DMS79 treated with DMSO at 0.1 percent for 48 hours (cell line): ENCODE measurements around the gene CCDC196.

Source experiments
- DNase-seq: peaks from one replicate; lab custom pipeline; 2025; lab: John Stamatoyannopoulos, UW

The CCDC196 gene, protein sequence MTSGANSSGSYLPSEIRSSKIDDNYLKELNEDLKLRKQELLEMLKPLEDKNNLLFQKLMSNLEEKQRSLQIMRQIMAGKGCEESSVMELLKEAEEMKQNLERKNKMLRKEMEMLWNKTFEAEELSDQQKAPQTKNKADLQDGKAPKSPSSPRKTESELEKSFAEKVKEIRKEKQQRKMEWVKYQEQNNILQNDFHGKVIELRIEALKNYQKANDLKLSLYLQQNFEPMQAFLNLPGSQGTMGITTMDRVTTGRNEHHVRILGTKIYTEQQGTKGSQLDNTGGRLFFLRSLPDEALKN

DNA sequence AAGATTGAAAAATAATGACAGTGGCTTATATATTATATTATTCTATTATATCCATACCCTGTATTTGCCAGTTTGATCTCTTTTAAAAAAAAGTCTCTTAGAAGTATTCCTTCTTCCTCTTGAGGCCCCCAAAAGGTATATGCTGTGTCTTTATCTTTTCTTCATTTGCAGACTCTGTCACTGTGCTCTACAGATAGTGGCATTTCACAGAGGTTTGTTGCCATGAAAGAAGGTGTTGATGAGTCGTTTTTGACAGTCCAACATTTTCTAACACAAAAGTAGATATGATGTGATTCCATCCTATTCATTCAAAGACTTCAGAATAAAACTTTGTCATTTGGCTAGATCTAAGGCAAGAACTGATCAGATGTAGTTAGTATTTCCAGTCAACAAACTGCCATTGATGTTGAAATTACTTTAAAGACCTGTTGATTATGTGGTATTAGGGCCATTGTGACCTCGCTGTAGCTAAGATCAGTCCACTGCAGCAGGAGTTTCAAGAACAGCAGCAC is at the start of gene CCDC196:
CCDC196 (plus strand) TSS at position 462 of the 512 bp plus-strand sequence. CDS start 132 bp downstream, outside the sequence.
- DNase-seq: no peak

DNA sequence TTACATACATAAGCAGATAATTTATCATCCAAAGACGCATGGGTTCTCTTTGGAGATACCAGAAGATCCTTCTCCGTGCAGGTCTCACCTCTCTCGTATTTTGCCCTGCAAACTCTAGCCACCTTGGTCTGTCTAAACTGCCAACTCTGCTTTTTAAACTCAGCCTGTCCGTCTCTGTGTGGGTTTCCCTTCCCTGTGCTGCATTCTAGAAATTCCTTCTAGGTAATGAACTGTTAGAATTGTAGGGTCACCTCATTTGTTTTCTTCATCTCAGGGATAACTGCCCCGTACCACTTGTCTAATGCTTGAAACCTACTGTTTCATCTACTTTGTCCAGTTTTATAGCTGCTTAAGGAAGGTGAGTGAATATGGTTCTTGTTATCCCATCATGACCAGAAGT is 45.4 kb upstream of the CCDC196 start:
- no peak for DNase-seq

DNA sequence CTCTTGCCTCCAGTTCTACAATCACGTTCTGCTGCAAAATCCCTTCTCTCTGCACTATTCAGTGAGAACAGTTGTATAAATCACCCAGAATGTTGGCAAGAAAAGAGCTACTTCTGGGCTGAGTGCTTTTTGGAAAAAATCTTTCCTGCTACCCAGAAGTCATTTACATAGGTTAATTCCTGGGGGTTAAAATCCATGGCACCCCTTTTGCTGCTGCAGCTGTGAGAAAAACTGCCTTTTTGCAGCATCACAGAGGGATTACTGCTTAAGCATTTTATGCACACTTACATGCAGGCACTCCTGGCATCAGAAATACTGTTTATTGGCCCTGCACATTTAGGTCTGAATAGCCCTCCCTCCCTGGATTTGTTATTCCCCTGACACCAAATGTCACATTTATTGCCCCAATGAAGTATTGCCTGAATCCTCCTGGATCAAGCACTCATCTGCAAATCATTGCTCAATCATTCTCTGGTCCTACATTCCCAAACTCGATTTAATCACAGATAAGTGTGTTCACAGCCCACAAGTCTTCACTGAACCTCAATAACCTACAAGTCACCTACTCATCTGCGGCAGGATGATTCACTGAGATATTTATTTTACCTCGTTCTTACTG is 43.1 kb upstream of the CCDC196 start:
- DNase-seq: no peak

DNA sequence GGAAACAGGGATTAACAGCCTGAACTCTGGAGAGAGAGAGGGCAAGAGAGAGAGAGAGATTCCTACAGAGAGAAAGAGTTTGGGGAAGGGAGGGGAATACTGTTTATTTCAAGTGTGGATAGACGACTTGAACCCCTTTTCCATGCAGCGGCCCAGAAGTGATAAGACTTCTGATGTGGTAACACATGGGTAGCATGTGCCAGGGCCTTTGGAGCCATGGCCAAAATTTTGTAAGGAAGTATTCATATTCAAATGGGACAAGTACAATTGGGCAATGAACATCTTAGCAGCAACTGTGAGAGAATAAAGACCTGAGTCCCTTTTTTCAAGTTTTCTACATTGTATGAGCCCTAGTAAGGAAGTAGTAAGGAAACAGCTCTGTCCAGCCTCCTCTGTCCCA is 42.4 kb upstream of the CCDC196 start:
- DNase-seq: no peak

DNA sequence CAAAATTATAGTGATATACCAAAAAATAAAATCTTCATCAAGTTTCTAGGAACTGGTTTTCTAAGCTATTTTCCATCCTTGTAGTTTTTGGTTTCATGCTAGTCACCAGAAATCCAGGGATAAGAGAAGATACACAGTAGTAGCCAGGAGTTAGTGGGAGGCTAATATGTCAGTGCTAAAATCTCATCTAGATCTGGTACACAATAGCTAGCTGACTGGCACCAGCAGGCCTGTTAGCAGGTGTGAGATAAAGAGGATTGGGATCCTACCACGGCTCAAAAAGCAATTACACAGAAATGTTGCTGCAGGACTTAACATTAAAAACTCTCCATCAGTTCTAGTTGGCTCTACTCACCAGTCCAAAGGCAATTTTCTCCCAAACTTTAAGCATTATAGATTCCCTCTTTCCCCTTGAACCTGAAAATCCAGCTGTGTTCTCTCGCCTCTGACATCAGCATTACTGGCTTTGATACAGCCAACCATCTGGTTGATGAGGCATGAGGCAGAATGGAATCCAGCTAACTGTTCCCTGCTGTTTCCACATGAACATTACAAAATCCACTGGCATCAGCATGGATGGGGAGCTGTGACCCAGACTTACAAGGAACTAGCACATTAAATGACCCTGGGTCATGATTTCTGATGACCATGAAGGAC is 41.8 kb upstream of the CCDC196 start:
- no peak for DNase-seq

DNA sequence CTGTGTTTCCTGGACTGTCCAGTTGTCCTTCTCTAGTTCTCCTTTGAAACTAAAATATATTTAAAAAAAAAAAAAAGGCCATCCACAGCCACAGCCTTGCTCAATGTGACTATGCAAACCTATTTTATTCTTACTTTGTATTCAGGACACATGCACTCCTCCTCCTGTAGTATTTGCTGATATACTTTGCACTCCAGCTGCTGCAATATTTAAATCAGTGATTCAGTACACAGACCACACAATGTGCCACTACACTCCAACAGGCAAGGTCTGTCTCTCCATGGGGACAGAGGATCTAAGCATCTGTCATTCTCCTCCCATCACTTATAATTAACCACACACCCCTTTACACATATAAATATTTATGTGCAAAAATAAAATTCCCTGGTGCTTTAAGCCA is 40.2 kb upstream of the CCDC196 start:
- no peak for DNase-seq

DNA sequence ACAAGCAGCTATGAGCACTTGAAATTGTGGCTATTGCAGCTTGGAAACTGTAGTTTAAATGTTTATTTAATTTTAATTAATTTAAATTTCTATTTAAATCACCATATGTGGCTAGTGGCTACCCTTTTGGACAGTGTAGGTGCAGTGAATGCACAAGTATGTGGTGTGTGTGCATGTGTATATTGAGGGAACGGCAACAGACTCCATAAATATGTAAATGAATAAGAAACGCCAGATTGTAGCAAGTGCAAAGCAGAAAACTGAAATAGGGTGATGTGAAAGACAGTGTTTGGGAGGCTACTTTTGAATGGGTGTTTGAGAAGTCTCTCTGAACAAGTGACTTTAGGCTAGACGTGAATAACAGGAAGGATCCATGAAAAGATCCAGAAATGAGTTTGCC is 32.7 kb upstream of the CCDC196 start:
- DNase-seq: no peak

DNA sequence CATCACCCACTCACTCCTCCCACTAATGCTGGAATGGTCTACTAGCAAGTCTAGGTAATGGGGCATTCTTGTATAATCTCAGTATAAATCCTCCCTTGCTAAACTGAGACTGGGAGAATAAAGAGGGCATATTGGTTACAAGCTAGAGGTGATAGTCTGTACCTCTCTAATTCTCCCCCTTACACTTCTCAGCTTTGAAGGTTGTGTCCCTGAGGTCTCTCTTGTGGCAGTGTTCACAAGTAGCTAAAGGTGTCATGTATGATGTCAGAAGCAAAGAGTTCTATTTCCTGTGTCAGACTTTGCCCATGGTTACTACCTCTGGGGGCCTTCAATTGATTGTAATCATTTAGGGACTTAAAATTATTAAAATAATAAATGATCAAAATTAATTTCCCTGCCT is 26.6 kb upstream of the CCDC196 start:
- no peak for DNase-seq

DNA sequence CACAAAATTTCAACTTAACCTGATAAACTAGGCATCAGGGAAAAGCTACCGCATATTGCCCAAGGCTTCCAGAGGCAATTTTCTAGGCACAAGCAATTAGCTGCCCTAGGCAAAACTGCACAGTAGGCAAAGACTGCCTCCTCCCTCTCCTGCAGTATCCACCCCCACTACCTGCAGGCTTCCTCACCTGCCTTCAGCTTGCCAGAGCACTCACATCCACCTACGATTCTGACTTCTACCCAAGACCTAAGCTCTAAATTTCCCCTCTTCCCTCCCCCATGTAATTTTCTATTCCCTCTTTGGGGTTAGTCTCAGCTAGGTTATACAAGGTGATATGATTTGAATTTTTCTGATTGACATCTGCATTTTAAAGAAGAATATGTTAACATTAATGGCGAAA is 21.9 kb upstream of the CCDC196 start:
- no peak for DNase-seq

DNA sequence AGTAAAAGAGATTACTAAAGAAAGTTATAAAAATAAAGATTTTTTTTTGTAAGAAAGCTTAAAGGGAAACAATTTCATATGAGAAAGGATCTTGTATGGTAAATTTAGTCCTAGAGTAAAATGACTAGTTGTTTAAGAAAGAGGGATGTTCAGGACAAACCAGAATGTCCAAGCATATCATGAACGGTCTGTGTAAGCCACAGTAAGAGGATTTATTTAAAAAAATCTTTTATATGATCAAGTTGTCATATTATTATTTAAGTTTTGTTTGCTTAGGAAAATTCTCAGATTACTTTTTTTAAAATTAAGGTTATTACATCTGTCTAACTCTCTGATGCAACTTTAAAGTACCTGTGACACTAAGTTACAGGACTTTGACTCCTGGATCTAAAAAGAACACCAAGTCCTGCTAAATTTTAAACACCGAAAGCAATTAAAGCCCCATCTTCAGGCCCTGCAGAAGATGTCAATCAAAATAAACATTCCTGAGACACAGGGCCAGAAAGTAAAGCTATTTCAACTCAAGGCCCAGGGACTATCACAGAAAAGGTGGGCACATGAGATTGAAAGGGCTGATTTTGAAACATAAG is 17.3 kb upstream of the CCDC196 start:
- DNase-seq: no peak

DNA sequence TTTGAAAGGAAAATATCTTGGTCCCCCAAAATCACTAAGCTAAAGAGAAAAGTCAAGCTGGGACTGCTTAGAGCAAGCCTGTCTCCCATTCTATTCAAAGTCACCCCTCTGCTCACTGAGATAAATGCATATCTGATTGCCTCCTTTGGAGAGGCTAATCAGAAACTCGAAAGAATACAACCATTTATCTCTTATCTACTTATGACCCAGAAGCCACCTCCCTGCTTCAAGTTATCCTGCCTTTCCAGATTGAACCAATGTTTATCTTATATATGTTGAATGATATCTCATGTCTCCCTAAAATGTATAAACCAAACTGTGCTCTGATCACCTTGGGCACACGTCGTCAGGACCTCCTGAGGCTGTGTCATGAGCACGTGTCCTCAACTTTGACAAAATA is 14.6 kb upstream of the CCDC196 start:
- DNase-seq: no peak

DNA sequence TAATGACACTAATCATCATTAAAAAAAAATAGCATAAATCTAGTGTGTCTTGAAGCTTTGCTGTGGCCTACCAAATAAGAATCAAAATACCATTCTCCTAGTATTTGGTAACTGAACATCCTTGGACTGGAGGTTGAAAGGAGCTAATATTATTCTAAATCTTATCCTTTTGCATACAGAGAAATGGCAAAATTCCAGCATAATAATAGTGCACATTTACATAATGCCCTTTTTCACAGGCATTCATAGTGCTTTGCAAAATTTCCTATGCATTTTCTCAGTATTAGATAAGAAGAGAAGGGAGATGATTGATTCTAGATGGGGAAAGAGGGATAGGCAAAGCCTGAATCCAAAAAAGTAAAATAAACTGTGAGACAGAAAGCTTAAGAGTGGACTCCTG is 13.9 kb upstream of the CCDC196 start:
- DNase-seq: no peak

DNA sequence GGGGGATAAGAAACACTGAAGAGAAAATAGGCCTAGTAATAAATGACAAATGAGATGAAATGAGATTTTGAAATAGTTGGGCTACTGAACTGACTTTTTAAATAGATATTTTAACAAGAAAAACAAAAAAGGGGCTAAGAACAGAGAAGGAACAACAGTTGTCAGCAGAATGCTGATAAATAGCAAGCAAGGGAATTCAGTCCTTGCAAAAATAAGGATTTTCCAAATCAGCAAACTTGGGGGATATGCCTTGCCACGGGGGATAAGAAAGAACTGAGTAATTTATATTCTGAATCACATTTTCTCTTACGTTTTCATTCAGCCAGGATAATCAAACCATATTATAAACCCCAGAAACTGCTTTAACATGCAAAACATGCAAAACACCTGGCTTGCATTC is 12.9 kb upstream of the CCDC196 start:
- no peak for DNase-seq

DNA sequence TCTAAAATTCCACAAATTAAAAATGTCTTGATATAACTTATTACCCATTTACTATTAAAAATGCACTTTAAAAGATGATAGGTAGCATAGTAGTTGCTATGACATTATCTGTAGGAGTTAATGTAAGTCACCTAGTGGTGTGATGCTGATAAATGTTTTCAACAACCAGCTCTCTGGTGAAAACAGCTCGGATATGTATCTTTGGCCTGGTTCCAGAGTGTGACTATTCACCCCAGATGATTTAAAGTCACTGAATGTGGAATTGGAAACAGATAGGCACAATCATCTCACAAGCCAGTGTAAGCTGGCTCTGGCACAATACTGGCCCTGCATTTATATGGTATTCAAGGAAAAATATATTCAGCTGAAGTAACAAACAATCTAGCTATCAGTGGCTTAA is 9.2 kb upstream of the CCDC196 start:
- no peak for DNase-seq

DNA sequence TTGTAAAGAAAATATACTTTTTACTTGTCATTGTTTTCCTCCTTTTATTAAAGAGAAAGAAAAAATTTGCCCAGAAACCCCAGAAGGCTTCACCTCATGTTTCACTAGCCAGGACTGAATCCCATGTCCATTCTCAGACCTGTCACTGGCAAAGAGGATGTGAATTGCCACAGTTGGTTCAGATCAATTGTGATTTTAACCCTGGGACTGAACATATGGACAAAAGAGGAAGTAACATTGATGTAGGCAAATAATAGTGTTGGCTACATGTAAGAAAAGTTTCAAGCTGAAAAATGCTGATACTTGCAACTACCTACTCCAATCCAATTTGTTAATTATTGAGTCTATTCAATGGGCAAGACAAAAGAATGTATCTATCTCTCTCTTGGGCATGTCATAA is 8.6 kb upstream of the CCDC196 start:
- no peak for DNase-seq

DNA sequence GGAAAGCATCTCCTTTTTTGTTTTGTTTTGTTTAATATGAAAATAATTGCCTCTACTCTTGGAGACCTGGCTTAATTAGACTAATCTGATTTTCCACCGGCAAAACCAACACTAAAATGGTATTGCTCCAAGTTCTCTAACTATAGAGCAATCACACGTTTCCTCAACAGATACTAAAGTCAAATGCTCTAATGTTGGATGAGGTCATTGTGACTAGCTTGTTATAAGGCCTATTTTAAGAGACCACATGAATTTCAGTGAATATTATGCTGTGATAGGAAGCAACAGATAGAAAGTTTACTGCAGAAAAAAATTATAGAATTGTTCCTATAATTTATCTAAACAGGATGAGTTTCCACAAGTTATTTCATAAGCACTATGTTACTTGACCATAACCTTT is 3.3 kb upstream of the CCDC196 start:
- DNase-seq: no peak

DNA sequence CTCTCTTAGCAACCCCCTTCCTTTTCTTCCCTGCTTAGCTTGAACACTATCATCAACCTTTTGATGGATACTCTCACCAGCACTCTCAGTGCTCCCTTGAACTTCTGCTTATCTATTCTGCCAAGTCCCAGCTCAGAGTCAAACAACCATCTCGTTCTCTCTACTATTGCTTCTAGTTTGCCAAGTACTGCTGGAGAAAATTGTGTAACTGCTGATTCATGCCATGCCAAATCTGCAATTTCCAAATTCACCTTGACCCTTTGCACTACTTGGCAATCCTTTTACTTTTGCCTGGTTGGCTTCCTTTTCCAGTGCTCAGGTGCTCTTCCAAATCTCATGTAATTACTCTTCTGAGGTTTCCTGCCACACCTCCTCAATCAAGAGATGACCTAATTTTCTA is 2.8 kb upstream of the CCDC196 start:
- peak; percentile 43 for DNase-seq

DNA sequence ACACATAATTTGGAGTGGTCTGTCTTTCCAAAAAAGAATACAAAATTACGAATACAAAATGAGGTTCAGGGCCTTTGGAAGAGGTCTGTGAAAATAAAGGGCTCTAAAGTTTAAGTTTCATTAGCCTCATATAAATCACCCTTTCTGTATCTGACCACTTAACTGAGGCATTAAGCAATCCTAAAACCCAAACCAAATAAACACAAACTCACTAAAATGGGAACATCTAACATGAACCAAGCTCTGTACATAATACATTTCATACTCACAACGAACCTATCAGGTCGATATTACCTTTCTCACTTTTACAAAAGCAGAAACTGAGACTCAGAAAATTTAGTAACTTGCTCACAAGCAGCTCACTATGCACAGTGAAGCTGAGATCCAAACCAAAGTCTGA is 1.1 kb upstream of the CCDC196 start:
- no peak for DNase-seq

DNA sequence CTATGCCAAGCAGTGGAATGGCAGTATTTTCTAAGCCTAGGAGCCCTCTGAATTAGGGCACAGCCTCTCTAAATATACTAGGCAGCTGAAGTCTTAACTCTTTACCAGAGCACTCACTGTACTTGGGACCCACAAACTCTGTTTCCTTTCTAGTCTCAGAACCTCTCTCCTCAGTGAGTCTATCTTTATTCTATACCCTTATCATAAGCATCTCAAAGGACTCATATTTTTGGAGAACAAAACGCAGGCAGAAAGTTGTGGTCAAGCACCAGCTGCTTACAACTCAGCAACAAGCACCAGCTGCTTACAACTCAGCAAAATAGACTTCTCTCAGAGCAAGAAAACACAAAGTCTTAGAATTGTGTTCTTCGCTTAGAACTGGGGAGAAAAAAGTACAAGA is 993 bp downstream of the CCDC196 start:
- no peak for DNase-seq

DNA sequence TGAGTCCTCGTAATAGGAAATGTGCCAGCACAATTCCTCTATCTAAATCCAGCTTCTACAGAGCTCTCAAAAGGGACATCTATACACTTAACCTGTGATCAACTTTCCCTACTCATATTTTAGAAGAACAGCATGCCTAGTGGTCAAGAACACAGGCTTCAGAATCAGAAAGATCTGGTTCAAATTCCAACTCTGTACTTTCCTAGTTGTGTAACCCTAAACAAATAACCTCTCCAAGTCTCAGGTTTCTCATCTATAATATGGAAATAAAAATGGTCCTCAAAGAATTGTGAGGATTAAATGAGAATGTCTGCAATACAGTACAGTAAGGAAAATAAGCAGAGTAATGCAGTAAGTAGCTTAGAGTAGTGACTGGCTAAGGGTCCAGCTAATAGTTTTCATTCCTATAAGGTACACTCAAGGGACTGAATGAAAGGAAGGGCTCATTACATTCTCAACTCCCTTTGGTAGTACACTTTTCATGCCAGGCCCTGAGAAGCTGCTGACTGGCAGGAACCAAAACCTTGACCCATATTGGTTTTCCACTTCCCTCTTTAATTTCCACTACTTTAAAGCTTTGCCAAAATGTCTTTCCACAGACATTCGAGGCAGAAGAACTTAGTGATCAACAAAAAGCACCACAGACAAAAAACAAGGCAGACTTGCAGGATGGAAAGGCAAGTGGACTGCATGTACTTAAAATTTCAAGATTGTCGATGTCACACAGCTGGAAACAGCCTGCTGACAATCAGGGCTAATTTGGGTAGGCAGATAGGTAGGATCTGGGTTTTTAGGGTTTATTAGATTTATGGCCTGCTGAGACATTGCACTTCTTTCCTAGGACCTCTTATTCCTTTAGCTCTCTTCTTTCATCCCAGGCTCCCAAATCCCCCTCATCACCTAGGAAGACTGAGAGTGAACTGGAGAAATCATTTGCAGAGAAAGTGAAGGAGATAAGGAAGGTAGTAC is 4.3 kb downstream of the CCDC196 start:
- DNase-seq: no peak

DNA sequence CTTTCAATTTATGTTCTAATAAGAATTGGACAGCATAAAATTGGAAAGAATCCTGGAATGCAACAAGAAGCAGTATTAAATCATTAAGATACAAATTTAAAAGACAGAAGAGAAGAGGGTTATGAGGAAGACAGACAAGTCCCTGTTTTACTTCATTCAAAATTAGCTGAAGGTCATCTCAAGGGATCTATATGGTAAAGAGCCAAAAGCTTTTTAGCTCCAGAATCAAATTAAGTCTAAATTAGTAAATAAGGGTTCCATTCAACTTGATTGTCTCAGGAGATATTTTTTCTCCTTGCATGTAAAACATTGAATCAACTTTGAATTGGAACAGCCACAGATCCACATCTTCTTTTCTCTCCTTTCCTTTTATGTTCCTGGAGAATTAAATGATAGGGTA is 7.6 kb downstream of the CCDC196 start:
- DNase-seq: no peak
